HepG2 (cell line): ENCODE data around the gene KANK4. TPM values are rescaled to one million over a fixed set of nuclear protein-coding genes. Genes with fewer than 3 reads are reported as not detected.

ENCODE experiments used
- ATAC-seq: fragments of 200-7000 bp; cut with Tn5 transposase; 3 replicates; pipeline ENCODE4 v1.9.1; 2020; ENCODE audit warnings: mild to moderate bottlenecking, moderate library complexity
- BruUV-seq: library from RNA; stranded (reverse); fragments of 400-500 nt; replicated peaks from 2 replicates; lab custom pipeline; 2021; lab: Mats Ljungman, UMichigan
- CTCF ChIA-PET: fragments of 300-600 bp; formaldehyde crosslinking; extraction: SDS; loops from one replicate; lab custom pipeline; 2021; ENCODE audit warnings: low total read pairs, inconsistent platforms, low intra/inter-chr PET ratio; lab: Yijun Ruan, JAX
- POLR2A ChIA-PET: fragments of 350-600 bp; sonication (Branson Sonifier 250); formaldehyde crosslinking; loops from one replicate; lab custom pipeline; 2020; ENCODE audit warnings: antibody characterized with exemption, inconsistent platforms; lab: Yijun Ruan, JAX
- DNase-seq: peaks from one replicate; pipeline ENCODE4 v3.0.0-alpha.2; 2015; ENCODE audit warnings: low spot score
- FAIRE-seq: peaks from 3 replicates; lab custom pipeline; 2011; peaks lifted over from hg19 to GRCh38; lab: Jason Lieb, UNC
- H2AFZ ChIP-seq: one replicate; pipeline ENCODE4 v1.6.1; 2011; ENCODE audit warnings: low read length, inconsistent platforms
- H3K27ac ChIP-seq: fragments of 300-600 bp; 3 replicates; pipeline ENCODE4 v1.8.0; 2011; ENCODE audit warnings: mixed run types, mild to moderate bottlenecking, mixed read lengths, low read length, inconsistent platforms; ENCODE audit not compliant: insufficient read depth; ENCODE audit errors: extremely low read length
- H3K27me3 ChIP-seq, 2 experiments: fragments of 200-600 bp in 1 of 2; 2 replicates in 1 of 2; 3 replicates in 1 of 2; pipeline versions ENCODE4 v1.6.0 to v1.8.0; 2011; ENCODE audit warnings: low read length in 2 of 2, mild to moderate bottlenecking in 2 of 2, moderate library complexity in 2 of 2, inconsistent platforms in 1 of 2; ENCODE audit not compliant: insufficient read depth in 2 of 2, control insufficient read depth in 1 of 2
- H3K36me3 ChIP-seq, 2 experiments: fragments of 200-600 bp in 1 of 2; replicated peaks in 1 of 2; 2 replicates in 1 of 2; 3 replicates in 1 of 2; pipeline versions ENCODE4 v1.5.1 to v1.8.0; 2011; ENCODE audit warnings: low read length in 2 of 2, inconsistent platforms in 1 of 2; ENCODE audit not compliant: insufficient read depth in 2 of 2, control insufficient read depth in 1 of 2
- H3K4me1 ChIP-seq: 2 replicates; pipeline ENCODE4 v1.5.1; 2012; ENCODE audit warnings: low read length, inconsistent platforms; ENCODE audit not compliant: insufficient read depth
- H3K4me2 ChIP-seq: 2 replicates; pipeline ENCODE4 v1.6.0; 2011; ENCODE audit warnings: low read depth, low read length, inconsistent platforms
- H3K4me3 ChIP-seq, 3 experiments: fragments of 200-600 bp in 1 of 3; sonication (generic), shearing (Covaris generic) in 1 of 3; replicated peaks in 1 of 3; 2 replicates each; pipeline ENCODE4 v1.5.1; 2011 to 2016; ENCODE audit warnings: low read length in 3 of 3, inconsistent platforms in 2 of 3, low read depth in 2 of 3, mild to moderate bottlenecking in 2 of 3, control low read depth in 1 of 3, mixed read lengths in 1 of 3; ENCODE audit not compliant: insufficient read depth in 1 of 3
- H3K79me2 ChIP-seq: one replicate; pipeline ENCODE4 v1.6.1; 2011; ENCODE audit warnings: low read length, inconsistent platforms; ENCODE audit not compliant: insufficient read depth
- H3K9ac ChIP-seq: 2 replicates; pipeline ENCODE4 v1.6.0; 2011; ENCODE audit warnings: mild to moderate bottlenecking, low read depth, low read length, inconsistent platforms; ENCODE audit not compliant: insufficient read depth
- H3K9me3 ChIP-seq: 2 replicates; pipeline ENCODE4 v1.5.1; 2012; ENCODE audit warnings: mild to moderate bottlenecking, low read length
- H4K20me1 ChIP-seq: 2 replicates; pipeline ENCODE4 v1.6.0; 2011; ENCODE audit warnings: inconsistent platforms, mild to moderate bottlenecking, low read length, moderate library complexity; ENCODE audit not compliant: insufficient read depth
- KLF13 ChIP-seq: sonication (generic); formaldehyde crosslinking; IDR thresholded peaks from 2 replicates; pipeline ENCODE4 v1.4.0; 2020; ENCODE audit warnings: mild to moderate bottlenecking, missing genetic modification reagents
- MAF1 ChIP-seq: sonication (generic); formaldehyde crosslinking; IDR thresholded peaks from 2 replicates; pipeline ENCODE4 v1.5.0; 2020; ENCODE audit warnings: missing genetic modification reagents, borderline replicate concordance
- NR3C1 ChIP-seq: sonication (generic); formaldehyde crosslinking; IDR thresholded peaks from 2 replicates; pipeline ENCODE4 v1.4.0; 2020; ENCODE audit warnings: missing genetic modification reagents
- ZNF234 ChIP-seq: sonication (generic); formaldehyde crosslinking; conservative IDR thresholded peaks from 2 replicates; pipeline ENCODE4 v1.5.1; 2020; ENCODE audit warnings: mild to moderate bottlenecking, missing genetic modification reagents
- ZNF24 ChIP-seq: fragments of 450-650 bp; IDR thresholded peaks from 2 replicates; pipeline ENCODE4 v1.6.1; 2017; ENCODE audit warnings: antibody characterized with exemption, mild to moderate bottlenecking
- ZNF414 ChIP-seq: sonication (generic); formaldehyde crosslinking; IDR thresholded peaks from 2 replicates; pipeline ENCODE4 v1.5.0; 2020; ENCODE audit warnings: missing genetic modification reagents
- WGBS: methylation state at CpG from one replicate; pipeline ENCODE4 v1.1.6; 2017; ENCODE audit warnings: low lambda C conversion rate; 5-methylcytosine and 5-hydroxymethylcytosine counted together
- in situ Hi-C: cut with HindIII; loops from 2 replicates; pipeline ENCODE4 v1.10.0; 2017; ENCODE audit warnings: low pct_unique_long_range_greater_than_20kb; ENCODE audit not compliant: extremely low pct_ligation_motif_present
- intact Hi-C: fragments of 100-400 bp; cut with micrococcal nuclease; formaldehyde crosslinking; loops from one replicate; pipeline ENCODE4 v1.10.0; 2022; ENCODE audit not compliant: unreplicated experiment
- polyA plus RNA-seq, 8 experiments: library from polyadenylated mRNA; depleted of rRNA in 3 of 8; stranded (reverse) in 7 of 8; unstranded in 1 of 8; fragments of >200 nt; fragmentation: Illumina TruSeq in 4 of 8; extraction: Trizol in 4 of 8; gene quantifications; 2 replicates each; pipeline versions ENCODE4 v1.2.1 to v1.2.3, GENCODE V29; 2011 to 2016; ENCODE audit warnings: low read depth in 4 of 8, missing spikeins in 1 of 8, mixed read lengths in 1 of 8; ENCODE audit not compliant: insufficient read depth in 1 of 8
- total RNA-seq, 5 experiments: library from RNA; depleted of rRNA; stranded (reverse); fragments of >200 nt; fragmentation: Illumina TruSeq; extraction: Trizol; gene quantifications; 2 replicates each; pipeline ENCODE4 v1.2.3, GENCODE V29; 2016; ENCODE audit warnings: low read depth in 1 of 5

KANK4 gene
- total and polyA plus RNA-seq, 2 of the 13 experiments (the other 11 are each of a cell fraction or from before 2014, with no cell fraction given): 16.1 to 25.7 TPM

- ChIA-PET CTCF (no interaction called here), POLR2A (no interaction called here)
- no peaks in the 10 kb centered on the region; a peak in 1 of 5 replicates for H3K27me3 ChIP-seq
- 63% methylated on average over 5 of the region's 5 CpGs for WGBS
- no peaks in the 10 kb centered on the region for H3K36me3 ChIP-seq
- no peak overlapping the region for H3K4me2 ChIP-seq
- peaks cover 25% of the 10 kb centered on the region for H3K4me1 ChIP-seq
- in situ Hi-C loops: no loop called here
- H3K9me3 ChIP-seq: no peaks in the 10 kb centered on the region
- no peak overlapping the region for H3K9ac ChIP-seq
- ATAC-seq: no peak
- no peak for FAIRE-seq
- H4K20me1 ChIP-seq: no peaks in the 10 kb centered on the region
- no TSS peak for BruUV-seq
- H2AFZ ChIP-seq: no peak overlapping the region
- intact Hi-C loops: no loop called here
- H3K4me3 ChIP-seq: no peak overlapping the region
- no peak overlapping the region for H3K27ac ChIP-seq
- no peak for DNase-seq
- H3K79me2 ChIP-seq: no peaks in the 10 kb centered on the region
- TF ChIP-seq MAF1: no peak
- TF ChIP-seq ZNF24: no peak
Measured at GRCh38 chr1:62343911-62344310, 24.7 kb upstream of the KANK4 start.

- no peaks in the 10 kb centered on the region for H3K9me3 ChIP-seq
- no peak overlapping the region for H3K4me2 ChIP-seq
- ChIA-PET POLR2A (no interaction called here), CTCF (no interaction called here)
- in situ Hi-C loops (no loop called here), intact Hi-C loops (no loop called here)
- FAIRE-seq: no peak
- H4K20me1 ChIP-seq: no peaks in the 10 kb centered on the region
- no peaks in the 10 kb centered on the region; a peak in 1 of 5 replicates for H3K27me3 ChIP-seq
- H3K36me3 ChIP-seq: no peaks in the 10 kb centered on the region
- ATAC-seq: no peak
- no peaks in the 10 kb centered on the region for H3K79me2 ChIP-seq
- no peak overlapping the region for H3K9ac ChIP-seq
- 29% methylated on average over 3 of the region's 3 CpGs for WGBS
- no TSS peak for BruUV-seq
- TF ChIP-seq KLF13 (no peak), NR3C1 (CRISPR knock-in tag) (no peak), ZNF234 (CRISPR knock-in tag) (no peak), ZNF414 (CRISPR knock-in tag) (no peak)
- peaks cover 30% of the 10 kb centered on the region for H3K4me1 ChIP-seq
- H3K27ac ChIP-seq: no peak overlapping the region
- no peak overlapping the region for H3K4me3 ChIP-seq
- no peak for DNase-seq
- H2AFZ ChIP-seq: no peak overlapping the region
Measured at GRCh38 chr1:62342270-62342669, 23.0 kb upstream of the KANK4 start.
